K562 (cell line): ENCODE results near the gene HMGB1. TPM values are rescaled to one million over a fixed set of nuclear protein-coding genes. Genes with fewer than 3 reads are reported as not detected.
A peak's percentile ranks its signal among the peaks of the same experiment; 100 is the strongest.

Experiments
- ATF1 ChIP-seq, 2 experiments: fragments of 450-650 bp in 1 of 2; IDR thresholded peaks; 2 replicates each; pipeline ENCODE4 v1.6.1; 2016; ENCODE audit warnings: missing compliant biosample characterization in 1 of 2, missing genetic modification characterization in 1 of 2
- CHD2 ChIP-seq: IDR thresholded peaks from 2 replicates; pipeline ENCODE4 v1.6.1; 2011; ENCODE audit warnings: low read depth, low read length
- JUND ChIP-seq, 2 experiments: IDR thresholded peaks; 2 replicates in 1 of 2; 3 replicates in 1 of 2; pipeline ENCODE4 v1.6.1; 2011; ENCODE audit warnings: borderline replicate concordance in 2 of 2, low read depth in 2 of 2, low read length in 2 of 2, improper control_type of control experiment in 1 of 2, missing biosample characterization in 1 of 2, missing genetic modification characterization in 1 of 2, missing genetic modification reagents in 1 of 2
- L3MBTL2 ChIP-seq: fragments of 450-650 bp; IDR thresholded peaks from 2 replicates; pipeline ENCODE4 v1.6.1; 2016; ENCODE audit warnings: mild to moderate bottlenecking, moderate library complexity
- NBN ChIP-seq: fragments of 450-650 bp; IDR thresholded peaks from 2 replicates; pipeline ENCODE4 v1.6.1; 2016; ENCODE audit warnings: low read depth, mild to moderate bottlenecking
- NCOA6 ChIP-seq: fragments of 450-650 bp; IDR thresholded peaks from 2 replicates; pipeline ENCODE4 v1.6.1; 2017; ENCODE audit warnings: mild to moderate bottlenecking
- TAF1 ChIP-seq: IDR thresholded peaks from 2 replicates; pipeline ENCODE4 v1.6.1; 2011; ENCODE audit warnings: mild to moderate bottlenecking, low read length, moderate library complexity; ENCODE audit not compliant: insufficient read depth, control insufficient read depth, severe bottlenecking; ENCODE audit errors: extremely low read depth
- TAF9B ChIP-seq: fragments of 450-650 bp; IDR thresholded peaks from 2 replicates; pipeline ENCODE4 v1.6.1; 2018; ENCODE audit warnings: mild to moderate bottlenecking; ENCODE audit not compliant: partially characterized antibody
- TSC22D4 ChIP-seq: fragments of 450-650 bp; IDR thresholded peaks from 2 replicates; pipeline ENCODE4 v1.6.1; 2016; ENCODE audit warnings: missing genetic modification characterization, missing biosample characterization, control low read depth
- YY1 ChIP-seq, 3 experiments: IDR thresholded peaks; 2 replicates each; pipeline ENCODE4 v1.6.1; 2011; ENCODE audit warnings: low read length in 2 of 3, mild to moderate bottlenecking in 2 of 3, moderate library complexity in 2 of 3, borderline replicate concordance in 1 of 3, control low read depth in 1 of 3, low read depth in 1 of 3; ENCODE audit not compliant: insufficient read depth in 3 of 3, insufficient replicate concordance in 2 of 3, control insufficient read depth in 1 of 3, insufficient read length in 1 of 3; ENCODE audit errors: extremely low read depth in 1 of 3
- ZBTB17 ChIP-seq: fragments of 450-650 bp; formaldehyde crosslinking; IDR thresholded peaks from 2 replicates; pipeline ENCODE4 v1.4.0; 2020; ENCODE audit warnings: mild to moderate bottlenecking
- ZBTB8A ChIP-seq: fragments of 450-650 bp; IDR thresholded peaks from 2 replicates; pipeline ENCODE4 v1.6.1; 2018; ENCODE audit warnings: mild to moderate bottlenecking, moderate library complexity; ENCODE audit not compliant: partially characterized antibody
- ZNF740 ChIP-seq, 3 experiments: fragments of 200-800 bp in 1 of 3; sonication (Bioruptor generic) in 1 of 3; sonication (generic) in 1 of 3; formaldehyde crosslinking in 1 of 3; IDR thresholded peaks; 2 replicates each; pipeline versions ENCODE4 v1.6.1 to v1.8.0; 2016 to 2022; ENCODE audit warnings: mild to moderate bottlenecking in 2 of 3, missing compliant biosample characterization in 2 of 3, missing genetic modification characterization in 2 of 3, missing genetic modification reagents in 1 of 3
- polyA plus RNA-seq, 8 experiments: library from polyadenylated mRNA; depleted of rRNA in 4 of 8; stranded (reverse) in 5 of 8; unstranded in 3 of 8; fragments of >200 nt; fragmentation: Nextera tagmentation in 2 of 8; fragmentation: Illumina TruSeq in 1 of 8; extraction: Ambion mirVana in 2 of 8; extraction: Trizol in 1 of 8; gene quantifications; 2 replicates each; pipeline versions ENCODE4 v1.2.1 to v1.2.3, GENCODE V29; 2011 to 2014; ENCODE audit warnings: inconsistent platforms in 1 of 8, missing spikeins in 1 of 8
- total RNA-seq, 7 experiments: library from RNA; depleted of rRNA in 6 of 7; stranded (reverse); fragments of >200 nt in 6 of 7; fragmentation: Illumina TruSeq in 2 of 7; extraction: Trizol in 2 of 7; gene quantifications; 2 replicates each; pipeline versions ENCODE4 v1.2.1 to v1.2.3, GENCODE V29; 2011 to 2021; ENCODE audit warnings: low replicate concordance in 1 of 7
- TF ChIP-seq, protein P1 (sequence below): sonication (generic); formaldehyde crosslinking; IDR thresholded peaks from 2 replicates; pipeline ENCODE4 v1.8.1; 2023; ENCODE audit warnings: mild to moderate bottlenecking, missing genetic modification reagents, moderate library complexity
- TF ChIP-seq, protein P2 (sequence below): sonication (generic); formaldehyde crosslinking; IDR thresholded peaks from 2 replicates; pipeline ENCODE4 v1.8.0; 2022; ENCODE audit warnings: missing genetic modification reagents, mild to moderate bottlenecking, moderate library complexity, borderline replicate concordance
- TF ChIP-seq, protein P3 (sequence below): fragments of 250-450 bp; sonication (Bioruptor Pico); IDR thresholded peaks from 2 replicates; pipeline ENCODE4 v1.8.0; 2021; ENCODE audit warnings: mild to moderate bottlenecking, moderate library complexity
- TF ChIP-seq, protein P4 (sequence below), 2 experiments: fragments of 450-650 bp; IDR thresholded peaks; 2 replicates each; pipeline ENCODE4 v1.6.1; 2016

Gene HMGB1
- total and polyA plus RNA-seq, 9 of the 15 experiments (the other 6 are each of a cell fraction or from before 2014, with no cell fraction given): 442 to 1,896 (median 933) TPM

GRCh38 chr13:30465593-30466357 lies at the start of gene HMGB1 (continued):
- TF ChIP-seq YY1 (IDR thresholded peaks at IDR 0.05; ENCODE audit: borderline replicate concordance in 1 of 3, control insufficient read depth in 1 of 3, extremely low read depth in 1 of 3, insufficient read depth in 3 of 3, insufficient read length in 1 of 3, insufficient replicate concordance in 2 of 3, low read depth in 1 of 3, low read length in 2 of 3) (peak in 2 of 3 experiments; percentile 12 to 60), ATF1 (CRISPR knock-in tag; IDR thresholded peaks at IDR 0.05) (no peak), ATF1 (tag; IDR thresholded peaks at IDR 0.05) (peak; percentile 96), ZBTB17 (CRISPR knock-in tag) (0 out of 2 replicates have a peak, but pooled peaks have one; percentile 22), TSC22D4 (no peak), ZBTB8A (no peak), TAF9B (peak; percentile 71), L3MBTL2 (peak; percentile 75), CHD2 (peak; percentile 25; the same call in 1 of the 2 replicates), NBN (peak; percentile 48; the same call in 1 of the 2 replicates), NCOA6 (no peak), ZNF740 (CRISPR knock-in tag; IDR thresholded peaks at IDR 0.05) (peak; percentile 92), ZNF740 (tag; IDR thresholded peaks at IDR 0.05) (peak in 1 of 2 experiments; percentile 68; a peak in 1 of 4 replicates), TAF1 (peak; percentile 83), JUND (IDR thresholded peaks at IDR 0.05; ENCODE audit: borderline replicate concordance, low read depth, low read length) (peak; percentile 54; the same call in 1 of the 2 replicates), JUND (tag; IDR thresholded peaks at IDR 0.05; ENCODE audit: borderline replicate concordance, low read depth, low read length) (no peak)
- TF ChIP-seq, protein P1, sequence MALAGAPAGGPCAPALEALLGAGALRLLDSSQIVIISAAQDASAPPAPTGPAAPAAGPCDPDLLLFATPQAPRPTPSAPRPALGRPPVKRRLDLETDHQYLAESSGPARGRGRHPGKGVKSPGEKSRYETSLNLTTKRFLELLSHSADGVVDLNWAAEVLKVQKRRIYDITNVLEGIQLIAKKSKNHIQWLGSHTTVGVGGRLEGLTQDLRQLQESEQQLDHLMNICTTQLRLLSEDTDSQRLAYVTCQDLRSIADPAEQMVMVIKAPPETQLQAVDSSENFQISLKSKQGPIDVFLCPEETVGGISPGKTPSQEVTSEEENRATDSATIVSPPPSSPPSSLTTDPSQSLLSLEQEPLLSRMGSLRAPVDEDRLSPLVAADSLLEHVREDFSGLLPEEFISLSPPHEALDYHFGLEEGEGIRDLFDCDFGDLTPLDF (CRISPR knock-in tag): peak; percentile 81; the same call in 1 of the 2 replicates
- TF ChIP-seq, protein P2, sequence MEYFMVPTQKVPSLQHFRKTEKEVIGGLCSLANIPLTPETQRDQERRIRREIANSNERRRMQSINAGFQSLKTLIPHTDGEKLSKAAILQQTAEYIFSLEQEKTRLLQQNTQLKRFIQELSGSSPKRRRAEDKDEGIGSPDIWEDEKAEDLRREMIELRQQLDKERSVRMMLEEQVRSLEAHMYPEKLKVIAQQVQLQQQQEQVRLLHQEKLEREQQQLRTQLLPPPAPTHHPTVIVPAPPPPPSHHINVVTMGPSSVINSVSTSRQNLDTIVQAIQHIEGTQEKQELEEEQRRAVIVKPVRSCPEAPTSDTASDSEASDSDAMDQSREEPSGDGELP: peak; percentile 90
- TF ChIP-seq, protein P3, sequence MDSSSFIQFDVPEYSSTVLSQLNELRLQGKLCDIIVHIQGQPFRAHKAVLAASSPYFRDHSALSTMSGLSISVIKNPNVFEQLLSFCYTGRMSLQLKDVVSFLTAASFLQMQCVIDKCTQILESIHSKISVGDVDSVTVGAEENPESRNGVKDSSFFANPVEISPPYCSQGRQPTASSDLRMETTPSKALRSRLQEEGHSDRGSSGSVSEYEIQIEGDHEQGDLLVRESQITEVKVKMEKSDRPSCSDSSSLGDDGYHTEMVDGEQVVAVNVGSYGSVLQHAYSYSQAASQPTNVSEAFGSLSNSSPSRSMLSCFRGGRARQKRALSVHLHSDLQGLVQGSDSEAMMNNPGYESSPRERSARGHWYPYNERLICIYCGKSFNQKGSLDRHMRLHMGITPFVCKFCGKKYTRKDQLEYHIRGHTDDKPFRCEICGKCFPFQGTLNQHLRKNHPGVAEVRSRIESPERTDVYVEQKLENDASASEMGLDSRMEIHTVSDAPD (CRISPR knock-in tag): no peak
- TF ChIP-seq, protein P4, sequence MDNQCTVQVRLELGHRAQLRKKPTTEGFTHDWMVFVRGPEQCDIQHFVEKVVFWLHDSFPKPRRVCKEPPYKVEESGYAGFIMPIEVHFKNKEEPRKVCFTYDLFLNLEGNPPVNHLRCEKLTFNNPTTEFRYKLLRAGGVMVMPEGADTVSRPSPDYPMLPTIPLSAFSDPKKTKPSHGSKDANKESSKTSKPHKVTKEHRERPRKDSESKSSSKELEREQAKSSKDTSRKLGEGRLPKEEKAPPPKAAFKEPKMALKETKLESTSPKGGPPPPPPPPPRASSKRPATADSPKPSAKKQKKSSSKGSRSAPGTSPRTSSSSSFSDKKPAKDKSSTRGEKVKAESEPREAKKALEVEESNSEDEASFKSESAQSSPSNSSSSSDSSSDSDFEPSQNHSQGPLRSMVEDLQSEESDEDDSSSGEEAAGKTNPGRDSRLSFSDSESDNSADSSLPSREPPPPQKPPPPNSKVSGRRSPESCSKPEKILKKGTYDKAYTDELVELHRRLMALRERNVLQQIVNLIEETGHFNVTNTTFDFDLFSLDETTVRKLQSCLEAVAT (IDR thresholded peaks at IDR 0.05): peak in 1 of 2 experiments; percentile 63; a peak in 1 of 4 replicates
